K562 (cell line): ENCODE results near the gene MYL3. TPM values are rescaled to one million over a fixed set of nuclear protein-coding genes. Genes with fewer than 3 reads are reported as not detected.

Source experiments
- ATAC-seq: fragments of 200-7000 bp; cut with Tn5 transposase; 3 replicates; pipeline ENCODE4 v1.9.1; 2020; ENCODE audit warnings: moderate library complexity
- BruUV-seq: library from RNA; stranded (reverse); fragments of 400-500 nt; replicated peaks from 2 replicates; lab custom pipeline; 2021; lab: Mats Ljungman, UMichigan
- CTCF ChIA-PET: fragments of 300-600 bp; formaldehyde crosslinking; extraction: SDS; loops from one replicate; lab custom pipeline; 2021; ENCODE audit warnings: low intra/inter-chr PET ratio; lab: Yijun Ruan, JAX
- POLR2A ChIA-PET: fragments of 300-600, 350-650 bp; sonication (Branson Sonifier 250); formaldehyde crosslinking; extraction: SDS; loops from one replicate; lab custom pipeline; 2021; ENCODE audit warnings: antibody characterized with exemption, inconsistent platforms; lab: Yijun Ruan, JAX
- DNase-seq, 4 experiments: peaks; one replicate each; pipeline versions ENCODE4 v3.0.0 to v3.0.0-alpha.2; 2011 to 2018; ENCODE audit warnings: low spot score in 3 of 4, mixed read lengths in 3 of 4; ENCODE audit errors: extremely low read depth in 1 of 4
- FAIRE-seq: peaks from 2 replicates; lab custom pipeline; 2011; peaks lifted over from hg19 to GRCh38; lab: Jason Lieb, UNC
- H2AFZ ChIP-seq: 2 replicates; pipeline ENCODE4 v1.6.0; 2011; ENCODE audit warnings: low read depth, low read length, control low read depth, inconsistent platforms
- H3K27ac ChIP-seq: fragments of 200-600 bp; 3 replicates; pipeline ENCODE4 v1.8.0; 2011; ENCODE audit warnings: low read depth, mild to moderate bottlenecking, control low read depth, inconsistent platforms, low read length, moderate library complexity, mixed read lengths; ENCODE audit errors: extremely low read depth
- H3K27me3 ChIP-seq, 2 experiments: fragments of 300-600 bp in 1 of 2; 2 replicates in 1 of 2; 3 replicates in 1 of 2; pipeline versions ENCODE4 v1.6.0 to v1.8.0; 2011; ENCODE audit warnings: inconsistent platforms in 2 of 2, low read length in 2 of 2, mild to moderate bottlenecking in 1 of 2, mixed read lengths in 1 of 2, moderate library complexity in 1 of 2; ENCODE audit not compliant: control insufficient read depth in 2 of 2, insufficient read depth in 2 of 2
- H3K36me3 ChIP-seq: fragments of 300-600 bp; 3 replicates; pipeline ENCODE4 v1.8.0; 2011; ENCODE audit warnings: mild to moderate bottlenecking, low read length, inconsistent platforms; ENCODE audit not compliant: control insufficient read depth, insufficient read depth
- H3K4me1 ChIP-seq, 2 experiments: fragments of 200-600 bp in 1 of 2; replicated peaks in 1 of 2; 2 replicates in 1 of 2; 3 replicates in 1 of 2; pipeline versions ENCODE4 v1.5.1 to v1.8.0; 2011; ENCODE audit warnings: inconsistent platforms in 2 of 2, low read length in 2 of 2, mild to moderate bottlenecking in 1 of 2, mixed read lengths in 1 of 2, moderate library complexity in 1 of 2; ENCODE audit not compliant: control insufficient read depth in 2 of 2, insufficient read depth in 2 of 2
- H3K4me2 ChIP-seq: 2 replicates; pipeline ENCODE4 v1.6.1; 2011; ENCODE audit warnings: low read length, control low read depth, inconsistent platforms, mixed read lengths; ENCODE audit not compliant: insufficient read depth
- H3K4me3 ChIP-seq: fragments of 200-600 bp; sonication (generic), shearing (Covaris generic); 2 replicates; pipeline ENCODE4 v1.5.1; 2016; ENCODE audit warnings: control low read depth, inconsistent platforms
- H3K79me2 ChIP-seq: fragments of 200-600 bp; 3 replicates; pipeline ENCODE4 v1.8.0; 2011; ENCODE audit warnings: low read length, inconsistent platforms; ENCODE audit not compliant: control insufficient read depth, insufficient read depth
- H3K9ac ChIP-seq, 2 experiments: 2 replicates each; pipeline versions ENCODE4 v1.6.0 to v1.6.1; 2011; ENCODE audit warnings: low read depth in 2 of 2, low read length in 2 of 2, control low read depth in 1 of 2, inconsistent platforms in 1 of 2, mild to moderate bottlenecking in 1 of 2, mixed read lengths in 1 of 2; ENCODE audit not compliant: insufficient read depth in 1 of 2
- H3K9me1 ChIP-seq: one replicate; pipeline ENCODE4 v1.6.0; 2011; ENCODE audit warnings: inconsistent platforms, mild to moderate bottlenecking, low read length, moderate library complexity; ENCODE audit not compliant: control insufficient read depth, insufficient read depth
- H3K9me3 ChIP-seq: replicated peaks from 2 replicates; pipeline ENCODE4 v1.5.1; 2011; ENCODE audit warnings: low read depth, low read length, inconsistent platforms; ENCODE audit not compliant: control insufficient read depth, insufficient read depth
- H4K20me1 ChIP-seq: replicated peaks from 2 replicates; pipeline ENCODE4 v1.6.1; 2011; ENCODE audit warnings: low read length, inconsistent platforms, mixed read lengths; ENCODE audit not compliant: control insufficient read depth, insufficient read depth
- CREB1 ChIP-seq, 2 experiments: sonication (generic) in 1 of 2; formaldehyde crosslinking in 1 of 2; IDR thresholded peaks; 2 replicates each; pipeline versions ENCODE4 v1.6.1 to v1.8.0; 2012 to 2022; ENCODE audit warnings: inconsistent platforms in 1 of 2, mild to moderate bottlenecking in 1 of 2, missing genetic modification reagents in 1 of 2, moderate library complexity in 1 of 2
- CTCF ChIP-seq, 3 experiments: IDR thresholded peaks in 2 of 3; conservative IDR thresholded peaks in 1 of 3; 2 replicates each; pipeline ENCODE4 v1.5.1; 2011 to 2012; ENCODE audit warnings: low read length in 3 of 3, mild to moderate bottlenecking in 3 of 3, control low read depth in 2 of 3, improper control_type of control experiment in 1 of 3, inconsistent platforms in 1 of 3, low read depth in 1 of 3, mixed read lengths in 1 of 3, moderate library complexity in 1 of 3; ENCODE audit not compliant: insufficient read depth in 2 of 3
- CUX1 ChIP-seq: fragments of 200-800 bp; sonication (Bioruptor generic); IDR thresholded peaks from 2 replicates; pipeline ENCODE4 v1.6.1; 2016; ENCODE audit warnings: missing genetic modification characterization, missing compliant biosample characterization
- HNRNPUL1 ChIP-seq: fragments of 200-400 bp; formaldehyde crosslinking; IDR thresholded peaks from 2 replicates; pipeline ENCODE4 v1.6.1; 2017; ENCODE audit warnings: low read length
- KAT8 ChIP-seq: fragments of 450-650 bp; IDR thresholded peaks from 2 replicates; pipeline ENCODE4 v1.6.1; 2016; ENCODE audit warnings: low read depth, mild to moderate bottlenecking
- ZNF609 ChIP-seq: sonication (generic); formaldehyde crosslinking; IDR thresholded peaks from 2 replicates; pipeline ENCODE4 v1.8.1; 2023; ENCODE audit warnings: missing genetic modification reagents, mild to moderate bottlenecking, borderline replicate concordance
- ZNF75A ChIP-seq: fragments of 450-650 bp; formaldehyde crosslinking; IDR thresholded peaks from 2 replicates; pipeline ENCODE4 v1.4.0; 2020; ENCODE audit warnings: mild to moderate bottlenecking
- WGBS: fragments of 100-300 bp; shearing (Covaris generic); methylation state at CpG from one replicate; pipeline ENCODE4 v1.1.6; 2016; ENCODE audit warnings: low coverage, mixed read lengths; ENCODE audit not compliant: insufficient coverage; ENCODE audit errors: missing lambda C conversion rate; 5-methylcytosine and 5-hydroxymethylcytosine counted together
- in situ Hi-C: fragments of 300-500 bp; cut with MboI; formaldehyde crosslinking; loops from 4 replicates; pipeline ENCODE4 v1.15.0; 2018; ENCODE audit warnings: inconsistent platforms, mixed read lengths
- intact Hi-C: fragments of 100-400 bp; cut with micrococcal nuclease; formaldehyde crosslinking; loops from 2 replicates; pipeline ENCODE4 v1.14.2; 2022
- polyA plus RNA-seq, 8 experiments: library from polyadenylated mRNA; depleted of rRNA in 4 of 8; stranded (reverse) in 5 of 8; unstranded in 3 of 8; fragments of >200 nt; fragmentation: Nextera tagmentation in 2 of 8; fragmentation: Illumina TruSeq in 1 of 8; extraction: Ambion mirVana in 2 of 8; extraction: Trizol in 1 of 8; gene quantifications; 2 replicates each; pipeline versions ENCODE4 v1.2.1 to v1.2.3, GENCODE V29; 2011 to 2014; ENCODE audit warnings: inconsistent platforms in 1 of 8, missing spikeins in 1 of 8
- total RNA-seq, 7 experiments: library from RNA; depleted of rRNA in 6 of 7; stranded (reverse); fragments of >200 nt in 6 of 7; fragmentation: Illumina TruSeq in 2 of 7; extraction: Trizol in 2 of 7; gene quantifications; 2 replicates each; pipeline versions ENCODE4 v1.2.1 to v1.2.3, GENCODE V29; 2011 to 2021; ENCODE audit warnings: low replicate concordance in 1 of 7

The MYL3 gene
- total and polyA plus RNA-seq, 9 of the 15 experiments (the other 6 are each of a cell fraction or from before 2014, with no cell fraction given): 0.14 to 0.45 TPM; not detected in 7

GRCh38 chr3:46851364-46852333 is 11.6 kb downstream of the MYL3 start:
- CTCF ChIA-PET: no interaction called here
- H3K4me2 ChIP-seq: no peak overlapping the region
- H3K79me2 ChIP-seq: no peaks in the 10 kb centered on the region
- H3K9me1 ChIP-seq: no peaks in the 10 kb centered on the region
- no peaks in the 10 kb centered on the region for H3K36me3 ChIP-seq
- POLR2A ChIA-PET: no interaction called here
- no peak overlapping the region for H2AFZ ChIP-seq
- BruUV-seq: no TSS peak
- H3K27ac ChIP-seq: no peak overlapping the region
- no peak for ATAC-seq
- no peak overlapping the region for H3K9ac ChIP-seq
- no peak for FAIRE-seq
- DNase-seq: no peak
- H3K27me3 ChIP-seq: peaks cover 16 to 74% of the 10 kb centered on the region in 2 experiments; a peak in 4 of 5 replicates
- intact Hi-C loops (no loop called here), in situ Hi-C loops (no loop called here)
- 0 out of 5 replicates have a peak, but pooled peaks cover 0 to under 1% of the 10 kb centered on the region in 2 experiments for H3K4me1 ChIP-seq
- no peak overlapping the region for H3K4me3 ChIP-seq
- peaks cover 3% of the 10 kb centered on the region; the same call in 1 of the 2 replicates for H4K20me1 ChIP-seq
- H3K9me3 ChIP-seq: no peaks in the 10 kb centered on the region
- 2% methylated on average over 13 of the region's 13 CpGs for WGBS
- no peak for TF ChIP-seq ZNF75A
- no peak for TF ChIP-seq CTCF (IDR thresholded peaks at IDR 0.05 in 2 of 3, conservative IDR thresholded peaks at IDR 0.05 in 1 of 3; ENCODE audit: insufficient read depth in 2 of 3, low read depth in 1 of 3, low read length in 3 of 3)
- no peak for TF ChIP-seq KAT8
- no peak for TF ChIP-seq ZNF609 (CRISPR knock-in tag)
- TF ChIP-seq CUX1: no peak
- no peak for TF ChIP-seq HNRNPUL1
- no peak for TF ChIP-seq CREB1 (IDR thresholded peaks at IDR 0.05)
- TF ChIP-seq CREB1 (CRISPR knock-in tag; IDR thresholded peaks at IDR 0.05): no peak
